B cell (primary cell): ENCODE results near the gene TMEM116. TPM values are rescaled to one million over a fixed set of nuclear protein-coding genes. Genes with fewer than 3 reads are reported as not detected.

Source experiments
- ATAC-seq: fragments of 200-7000 bp; cut with Tn5 transposase; one replicate; pipeline ENCODE4 v1.10.0; 2021; ENCODE audit warnings: low read depth, mild to moderate bottlenecking, moderate number of reproducible peaks, moderate library complexity
- CTCF ChIA-PET: fragments of 350-600 bp; sonication (Branson Sonifier 250); formaldehyde crosslinking; loops from one replicate; lab custom pipeline; 2021; ENCODE audit warnings: antibody characterized with exemption, inconsistent platforms; lab: Charles Lee
- POLR2A ChIA-PET: fragments of 350-600 bp; sonication (Branson Sonifier 250); formaldehyde crosslinking; loops from one replicate; lab custom pipeline; 2021; ENCODE audit warnings: antibody characterized with exemption; lab: Charles Lee
- DNase-seq: peaks from one replicate; pipeline ENCODE4 v3.0.0; 2013
- H2AFZ ChIP-seq: 2 replicates; pipeline ENCODE4 v1.6.1; 2012; ENCODE audit warnings: mild to moderate bottlenecking, low read depth, low read length; ENCODE audit not compliant: insufficient read depth, poor library complexity, severe bottlenecking
- H3K27ac ChIP-seq, 2 donors: 1 replicate in 1 of 2; 2 replicates in 1 of 2; pipeline ENCODE4 v1.5.1; 2012 to 2013; ENCODE audit warnings: low read length in 2 of 2, mild to moderate bottlenecking in 2 of 2, moderate library complexity in 1 of 2
- H3K27me3 ChIP-seq, 4 experiments: fragments of 200-600 bp in 1 of 4; sonication (generic) in 1 of 4; replicated peaks in 1 of 4; 1 replicate in 2 of 4; 2 replicates in 2 of 4; pipeline versions ENCODE4 v1.6.1 to v1.7.0; 2013 to 2016; ENCODE audit warnings: low read length in 3 of 4, mild to moderate bottlenecking in 2 of 4, mixed read lengths in 1 of 4, moderate library complexity in 1 of 4; ENCODE audit not compliant: insufficient read depth in 4 of 4, control insufficient read depth in 3 of 4; ENCODE audit errors: control extremely low read depth in 1 of 4
- H3K36me3 ChIP-seq, 2 experiments: replicated peaks in 1 of 2; 1 replicate in 1 of 2; 2 replicates in 1 of 2; pipeline versions ENCODE4 v1.6.1 to v1.7.1; 2013; ENCODE audit warnings: low read length in 1 of 2; ENCODE audit not compliant: insufficient read depth in 2 of 2, control insufficient read depth in 1 of 2; ENCODE audit errors: control extremely low read depth in 1 of 2, extremely low read depth in 1 of 2
- H3K4me1 ChIP-seq, 2 donors: fragments of 200-600 bp in 1 of 2; sonication (generic) in 1 of 2; 1 replicate in 1 of 2; 2 replicates in 1 of 2; pipeline versions ENCODE4 v1.5.1 to v1.6.1; 2013 to 2017; ENCODE audit warnings: low read length in 2 of 2; ENCODE audit not compliant: control insufficient read depth in 2 of 2, insufficient read depth in 2 of 2
- H3K4me2 ChIP-seq: replicated peaks from 2 replicates; pipeline ENCODE3; 2012; ENCODE audit warnings: mild to moderate bottlenecking, low read depth, low read length; ENCODE audit not compliant: poor library complexity, severe bottlenecking
- H3K4me3 ChIP-seq, 5 experiments: fragments of 200-600 bp in 1 of 5; sonication (generic) in 1 of 5; 1 replicate in 3 of 5; 2 replicates in 2 of 5; pipeline versions ENCODE4 v1.5.1 to v1.7.0; 2011 to 2016; ENCODE audit warnings: low read length in 4 of 5, mild to moderate bottlenecking in 4 of 5, low read depth in 2 of 5, control low read depth in 1 of 5, moderate library complexity in 1 of 5; ENCODE audit not compliant: insufficient read depth in 1 of 5; ENCODE audit errors: control extremely low read depth in 1 of 5, extremely low read depth in 1 of 5
- H3K79me2 ChIP-seq: fragments of 200-600 bp; sonication (generic); one replicate; pipeline ENCODE4 v1.6.0; 2016; ENCODE audit warnings: low read length; ENCODE audit not compliant: control insufficient read depth, insufficient read depth
- H3K9ac ChIP-seq: fragments of 200-600 bp; sonication (generic); 2 replicates; pipeline ENCODE4 v1.6.1; 2017; ENCODE audit warnings: mild to moderate bottlenecking, low read length, moderate library complexity
- H3K9me3 ChIP-seq, 3 donors: one replicate each; pipeline versions ENCODE4 v1.6.1 to v1.7.1; 2013; ENCODE audit warnings: low read length in 2 of 3; ENCODE audit not compliant: control insufficient read depth in 2 of 3, insufficient read depth in 1 of 3; ENCODE audit errors: control extremely low read depth in 1 of 3
- H4K20me1 ChIP-seq: 2 replicates; pipeline ENCODE4 v1.6.0; 2012; ENCODE audit warnings: mild to moderate bottlenecking, low read length; ENCODE audit not compliant: insufficient read depth, control insufficient read depth, poor library complexity, severe bottlenecking
- H3K27ac Mint-ChIP-seq: one replicate; pipeline ENCODE4 v1.8.0; 2021; ENCODE audit warnings: mixed read lengths
- H3K27me3 Mint-ChIP-seq: one replicate; pipeline ENCODE4 v1.8.0; 2021; ENCODE audit warnings: mixed read lengths
- H3K4me1 Mint-ChIP-seq: one replicate; pipeline ENCODE4 v1.8.0; 2021; ENCODE audit warnings: mixed read lengths
- H3K4me3 Mint-ChIP-seq: one replicate; pipeline ENCODE4 v1.8.0; 2021; ENCODE audit warnings: mixed read lengths
- H3K9me3 Mint-ChIP-seq: one replicate; pipeline ENCODE4 v1.8.0; 2022; ENCODE audit warnings: mixed read lengths; ENCODE audit not compliant: insufficient read depth
- EZH2 ChIP-seq: IDR thresholded peaks from 2 replicates; pipeline ENCODE4 v1.6.1; 2012; ENCODE audit warnings: borderline replicate concordance, low read depth, mild to moderate bottlenecking, moderate library complexity, low read length; ENCODE audit not compliant: insufficient read depth, poor library complexity, severe bottlenecking
- WGBS: methylation state at CpG from one replicate; pipeline ENCODE4 v1.1.5; 2013; ENCODE audit warnings: missing lambda C conversion rate; ENCODE audit not compliant: insufficient coverage; 5-methylcytosine and 5-hydroxymethylcytosine counted together
- intact Hi-C: fragments of 100-400 bp; cut with micrococcal nuclease; formaldehyde crosslinking; loops from one replicate; pipeline ENCODE4 v1.10.0; 2022
- polyA plus RNA-seq: library from polyadenylated mRNA; depleted of rRNA; stranded (reverse); fragments of >200 nt; gene quantifications from 2 replicates; pipeline ENCODE4 v1.2.3, GENCODE V29; 2012
- total RNA-seq, 2 donors: library from RNA; stranded (reverse); fragments of 120-200 nt in 1 of 2; gene quantifications; 1 replicate in 1 of 2; 2 replicates in 1 of 2; pipeline versions ENCODE4 v1.2.3 to v1.2.4, GENCODE V29; 2013 to 2022
- TF ChIP-seq, protein P1 (sequence below): fragments of 200-600 bp; IDR thresholded peaks from one replicate; pipeline ENCODE4 v1.8.0; 2022; ENCODE audit warnings: antibody characterized with exemption, mild to moderate bottlenecking

The TMEM116 gene
- total and polyA plus RNA-seq, 2 donors (not counting 1 experiment from before 2014, with no cell fraction given) = 7.9 to 11.7 TPM

GRCh38 chr12:111993292-111994150 lies 19.4 kb downstream of the TMEM116 start:
- 45% methylated on average over 1 of the region's 2 CpGs for WGBS
- H4K20me1 ChIP-seq = peaks cover 25% of the 10 kb centered on the region
- ATAC-seq (peak; percentile 10), DNase-seq (peak; percentile 16)
- H3K4me2 ChIP-seq = peak overlapping the region; percentile 74
- H3K9me3 ChIP-seq = no peaks in the 10 kb centered on the region
- H3K4me1 Mint-ChIP-seq = peaks cover 42% of the 10 kb centered on the region
- peaks cover 42 to 45% of the 10 kb centered on the region in 2 donors for H3K4me1 ChIP-seq
- peaks cover 26% of the 10 kb centered on the region for H3K27me3 Mint-ChIP-seq
- no peak for TF ChIP-seq EZH2
- TF ChIP-seq, protein P1, sequence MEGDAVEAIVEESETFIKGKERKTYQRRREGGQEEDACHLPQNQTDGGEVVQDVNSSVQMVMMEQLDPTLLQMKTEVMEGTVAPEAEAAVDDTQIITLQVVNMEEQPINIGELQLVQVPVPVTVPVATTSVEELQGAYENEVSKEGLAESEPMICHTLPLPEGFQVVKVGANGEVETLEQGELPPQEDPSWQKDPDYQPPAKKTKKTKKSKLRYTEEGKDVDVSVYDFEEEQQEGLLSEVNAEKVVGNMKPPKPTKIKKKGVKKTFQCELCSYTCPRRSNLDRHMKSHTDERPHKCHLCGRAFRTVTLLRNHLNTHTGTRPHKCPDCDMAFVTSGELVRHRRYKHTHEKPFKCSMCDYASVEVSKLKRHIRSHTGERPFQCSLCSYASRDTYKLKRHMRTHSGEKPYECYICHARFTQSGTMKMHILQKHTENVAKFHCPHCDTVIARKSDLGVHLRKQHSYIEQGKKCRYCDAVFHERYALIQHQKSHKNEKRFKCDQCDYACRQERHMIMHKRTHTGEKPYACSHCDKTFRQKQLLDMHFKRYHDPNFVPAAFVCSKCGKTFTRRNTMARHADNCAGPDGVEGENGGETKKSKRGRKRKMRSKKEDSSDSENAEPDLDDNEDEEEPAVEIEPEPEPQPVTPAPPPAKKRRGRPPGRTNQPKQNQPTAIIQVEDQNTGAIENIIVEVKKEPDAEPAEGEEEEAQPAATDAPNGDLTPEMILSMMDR = no peak
- no peak overlapping the region for H3K27ac ChIP-seq
- POLR2A ChIA-PET = interaction anchor here (0.5 to 1.3 kb wide), 2 partner anchors 10 to 19 kb away, joined by 4 to 6 read pairs; partner anchors contain the start of genes ERP29 and TMEM116
- H3K27ac Mint-ChIP-seq = no peak overlapping the region
- H3K27me3 ChIP-seq = peaks cover 0 to 17% (median 12%) of the 10 kb centered on the region in 4 experiments
- H3K36me3 ChIP-seq = no peaks in the 10 kb centered on the region
- CTCF ChIA-PET = interaction anchor here (0.9 to 1.1 kb wide), 2 partner anchors 21 to 137 kb away, joined by 3 read pairs; no protein-coding TSS in a partner anchor
- peak overlapping the region; percentile 19 for H3K9ac ChIP-seq
- intact Hi-C loops = loop anchor here (1.0 to 5.0 kb wide), 4 partner anchors 9 to 46 kb away; no protein-coding TSS in a partner anchor
- peak overlapping the region in 2 of 5 experiments; percentile 7 to 60 for H3K4me3 ChIP-seq
- H2AFZ ChIP-seq = no peak overlapping the region
- peak overlapping the region; percentile 91 for H3K4me3 Mint-ChIP-seq
- peaks cover 6% of the 10 kb centered on the region for H3K79me2 ChIP-seq
- H3K9me3 Mint-ChIP-seq = no peaks in the 10 kb centered on the region
